Measurements from ENCODE around the gene MED1. TPM values are rescaled to one million over a fixed set of nuclear protein-coding genes. Genes with fewer than 3 reads are reported as not detected.

MED1 gene
- total RNA-seq, 1 experiment from 2014 or later: 35.7 TPM

DNA sequence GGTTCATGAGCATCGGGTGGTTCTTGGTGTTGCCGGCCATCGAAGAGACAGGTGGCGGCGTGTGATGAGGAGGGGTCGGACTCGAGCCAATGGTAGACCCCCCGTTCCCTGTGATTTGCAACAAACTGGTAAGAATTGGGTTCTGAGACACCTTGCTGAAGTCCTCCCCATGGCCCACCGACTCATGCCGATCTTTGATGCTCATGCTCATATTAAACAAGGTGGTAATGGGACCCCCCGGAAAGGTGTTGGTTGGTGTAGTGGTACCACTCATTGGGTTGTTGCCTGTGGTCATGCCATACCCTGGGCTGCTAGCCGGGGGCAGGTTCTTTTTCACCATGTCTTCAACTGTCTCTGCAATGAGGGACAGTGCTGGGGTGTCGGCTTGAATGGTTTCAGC, 40.8 kb downstream of the MED1 start:
- Histone ChIP-seq H3F3A (ENCODE audit: insufficient read depth, low read depth) (peaks cover 14% of the 10 kb centered on the region; the same call in 1 of the 2 replicates), H3K27me3 (ENCODE audit: insufficient read depth, low read depth) (no peaks in the 10 kb centered on the region), H3K36me3 (ENCODE audit: low read depth) (peaks cover 21% of the 10 kb centered on the region), H3K9me2 (ENCODE audit: insufficient read depth) (no peaks in the 10 kb centered on the region), H3K4me3 (no peak overlapping the region), H3K79me2 (ENCODE audit: low read depth) (no peaks in the 10 kb centered on the region), H3K4me2 (no peak overlapping the region), H3K9me3 (ENCODE audit: insufficient read depth, low read depth) (no peaks in the 10 kb centered on the region), H4K20me1 (ENCODE audit: insufficient read depth) (no peaks in the 10 kb centered on the region; the same call in 1 of the 2 replicates), H3K27ac (no peak overlapping the region), H3K4me1 (replicated peaks; ENCODE audit: insufficient read depth) (peaks cover 6% of the 10 kb centered on the region), H2AFZ (no peak overlapping the region)
- POLR2A ChIA-PET (ENCODE audit: unreplicated experiment): no interaction called here
- intact Hi-C loops (cut with micrococcal nuclease; ENCODE audit: unreplicated experiment): no loop called here
- no TSS peak for BruUV-seq (replicated peaks)
- no peak for DNase-seq
- CTCF ChIA-PET: no interaction called here
- TF ChIP-seq EZH2 (IDR thresholded peaks at IDR 0.05; ENCODE audit: low read depth): no peak
- TF ChIP-seq, protein P1, sequence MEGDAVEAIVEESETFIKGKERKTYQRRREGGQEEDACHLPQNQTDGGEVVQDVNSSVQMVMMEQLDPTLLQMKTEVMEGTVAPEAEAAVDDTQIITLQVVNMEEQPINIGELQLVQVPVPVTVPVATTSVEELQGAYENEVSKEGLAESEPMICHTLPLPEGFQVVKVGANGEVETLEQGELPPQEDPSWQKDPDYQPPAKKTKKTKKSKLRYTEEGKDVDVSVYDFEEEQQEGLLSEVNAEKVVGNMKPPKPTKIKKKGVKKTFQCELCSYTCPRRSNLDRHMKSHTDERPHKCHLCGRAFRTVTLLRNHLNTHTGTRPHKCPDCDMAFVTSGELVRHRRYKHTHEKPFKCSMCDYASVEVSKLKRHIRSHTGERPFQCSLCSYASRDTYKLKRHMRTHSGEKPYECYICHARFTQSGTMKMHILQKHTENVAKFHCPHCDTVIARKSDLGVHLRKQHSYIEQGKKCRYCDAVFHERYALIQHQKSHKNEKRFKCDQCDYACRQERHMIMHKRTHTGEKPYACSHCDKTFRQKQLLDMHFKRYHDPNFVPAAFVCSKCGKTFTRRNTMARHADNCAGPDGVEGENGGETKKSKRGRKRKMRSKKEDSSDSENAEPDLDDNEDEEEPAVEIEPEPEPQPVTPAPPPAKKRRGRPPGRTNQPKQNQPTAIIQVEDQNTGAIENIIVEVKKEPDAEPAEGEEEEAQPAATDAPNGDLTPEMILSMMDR (conservative IDR thresholded peaks at IDR 0.05): no peak

GRCh38 chr17:39408360-39408759, 42.7 kb downstream of the MED1 start:
- Histone ChIP-seq H3F3A (ENCODE audit: insufficient read depth, low read depth) (peaks cover 28% of the 10 kb centered on the region), H3K4me3 (no peak overlapping the region), H3K9me3 (ENCODE audit: insufficient read depth, low read depth) (no peaks in the 10 kb centered on the region), H3K27me3 (ENCODE audit: insufficient read depth, low read depth) (no peaks in the 10 kb centered on the region), H3K36me3 (ENCODE audit: low read depth) (peaks cover 15% of the 10 kb centered on the region; the same call in 1 of the 2 replicates), H3K4me2 (no peak overlapping the region), H3K27ac (no peak overlapping the region), H2AFZ (no peak overlapping the region), H3K4me1 (replicated peaks; ENCODE audit: insufficient read depth) (peaks cover 20% of the 10 kb centered on the region), H4K20me1 (ENCODE audit: insufficient read depth) (no peaks in the 10 kb centered on the region; the same call in 1 of the 2 replicates), H3K9me2 (ENCODE audit: insufficient read depth) (no peaks in the 10 kb centered on the region), H3K79me2 (ENCODE audit: low read depth) (no peaks in the 10 kb centered on the region)
- intact Hi-C loops (cut with micrococcal nuclease; ENCODE audit: unreplicated experiment): no loop called here
- ChIA-PET CTCF (no interaction called here), POLR2A (ENCODE audit: unreplicated experiment) (no interaction called here)
- TF ChIP-seq EZH2 (IDR thresholded peaks at IDR 0.05; ENCODE audit: low read depth): no peak
- TF ChIP-seq, protein P1 (conservative IDR thresholded peaks at IDR 0.05): no peak
- no TSS peak for BruUV-seq (replicated peaks)
- no peak for DNase-seq

- no peaks in the 10 kb centered on the region for H3K9me2 ChIP-seq (ENCODE audit: insufficient read depth)
- H3F3A ChIP-seq (ENCODE audit: insufficient read depth, low read depth): peaks cover 33% of the 10 kb centered on the region
- no TSS peak for BruUV-seq (replicated peaks)
- no peak overlapping the region for H3K27ac ChIP-seq
- no peaks in the 10 kb centered on the region for H3K79me2 ChIP-seq (ENCODE audit: low read depth)
- ChIA-PET CTCF (no interaction called here), POLR2A (ENCODE audit: unreplicated experiment) (no interaction called here)
- peaks cover 15% of the 10 kb centered on the region; the same call in 1 of the 2 replicates for H3K36me3 ChIP-seq (ENCODE audit: low read depth)
- no peaks in the 10 kb centered on the region; the same call in 1 of the 2 replicates for H4K20me1 ChIP-seq (ENCODE audit: insufficient read depth)
- DNase-seq: no peak
- no peak overlapping the region for H3K4me3 ChIP-seq
- H2AFZ ChIP-seq: no peak overlapping the region
- TF ChIP-seq, protein P1 (conservative IDR thresholded peaks at IDR 0.05): no peak
- no peak for TF ChIP-seq EZH2 (IDR thresholded peaks at IDR 0.05; ENCODE audit: low read depth)
- no peak overlapping the region for H3K4me2 ChIP-seq
- no peaks in the 10 kb centered on the region for H3K9me3 ChIP-seq (ENCODE audit: insufficient read depth, low read depth)
- intact Hi-C loops (cut with micrococcal nuclease; ENCODE audit: unreplicated experiment): no loop called here
- H3K4me1 ChIP-seq (replicated peaks; ENCODE audit: insufficient read depth): peaks cover 20% of the 10 kb centered on the region
- no peaks in the 10 kb centered on the region for H3K27me3 ChIP-seq (ENCODE audit: insufficient read depth, low read depth)
Measured at GRCh38 chr17:39406951-39407350, 44.1 kb downstream of the MED1 start.
